Heart right ventricle (tissue), 16 donors: ENCODE data around the gene ANKFY1. TPM values are rescaled to one million over a fixed set of nuclear protein-coding genes. Genes with fewer than 3 reads are reported as not detected.

ENCODE experiments used
- ATAC-seq, 8 donors: fragments of 200-7000 bp; cut with Tn5 transposase; one replicate each; pipeline ENCODE4 v1.9.1; 2020; ENCODE audit warnings: mild to moderate bottlenecking in 8 of 8, moderate library complexity in 8 of 8, moderate number of reproducible peaks in 1 of 8
- DNase-seq, 2 donors: peaks; one replicate each; pipeline ENCODE4 v3.0.0-alpha.2; 2020
- H3K27ac ChIP-seq, 10 donors: fragments of 200-600 bp; sonication (generic) in 2 of 10; one replicate each; pipeline versions ENCODE4 v1.5.0 to v1.8.0; 2020 to 2022; ENCODE audit warnings: mild to moderate bottlenecking in 3 of 10
- H3K27me3 ChIP-seq, 7 donors: fragments of 200-600 bp; one replicate each; pipeline ENCODE4 v1.8.0; 2021 to 2022; ENCODE audit warnings: mild to moderate bottlenecking in 2 of 7
- H3K36me3 ChIP-seq, 9 donors: fragments of 200-600 bp; sonication (generic) in 1 of 9; one replicate each; pipeline versions ENCODE4 v1.5.0 to v1.8.0; 2020 to 2022; ENCODE audit warnings: mild to moderate bottlenecking in 2 of 9
- H3K4me1 ChIP-seq, 9 donors: fragments of 200-600 bp; sonication (generic) in 1 of 9; one replicate each; pipeline versions ENCODE4 v1.5.0 to v1.8.0; 2020 to 2022; ENCODE audit warnings: mild to moderate bottlenecking in 4 of 9
- H3K4me3 ChIP-seq, 10 donors: fragments of 200-600 bp; sonication (generic) in 2 of 10; one replicate each; pipeline versions ENCODE4 v1.5.0 to v1.8.0; 2020 to 2022; ENCODE audit warnings: mild to moderate bottlenecking in 7 of 10, moderate library complexity in 2 of 10
- H3K9me3 ChIP-seq, 11 donors: fragments of 200-600 bp in 10 of 11; sonication (generic) in 2 of 11; one replicate each; pipeline versions ENCODE4 v1.5.0 to v1.8.0; 2013 to 2022; ENCODE audit warnings: mild to moderate bottlenecking in 2 of 11, control low read depth in 1 of 11, moderate library complexity in 1 of 11
- CTCF ChIP-seq, 9 donors: fragments of 200-600 bp; sonication (generic) in 2 of 9; IDR thresholded peaks; one replicate each; pipeline versions ENCODE4 v1.5.0 to v1.8.0; 2021 to 2022; ENCODE audit warnings: antibody characterized with exemption in 9 of 9, mild to moderate bottlenecking in 5 of 9, moderate library complexity in 1 of 9
- WGBS, 2 donors: extraction: QIAGEN DNeasy Blood & Tissue Kit; methylation state at CpG; one replicate each; pipeline ENCODE4 v1.1.7; 2013; ENCODE audit warnings: inconsistent platforms in 1 of 2; 5-methylcytosine and 5-hydroxymethylcytosine counted together
- intact Hi-C, 10 donors: fragments of 100-400 bp; cut with DNase I; formaldehyde crosslinking; loops; one replicate each; pipeline versions ENCODE4 v1.11.1 to v1.14.2; 2022
- polyA plus RNA-seq, 2 donors: library from polyadenylated mRNA; stranded (reverse); fragments of 200-250 nt; gene quantifications; one replicate each; pipeline ENCODE4 v1.2.3, GENCODE V29; 2013
- total RNA-seq, 10 donors: library from RNA; stranded (reverse); fragmentation: NEBNext Ultra II Directional in 3 of 10; extraction: Animal tissue kit (Norgen Biotek cat#: 25700) in 3 of 10; gene quantifications; one replicate each; pipeline versions ENCODE4 v1.2.1 to v1.2.4, GENCODE V29; 2021 to 2023
- donor health status: Arrhythmogenic right ventricular cardiomyopathy.
- donor health status: ischemic (EF 13 %, LVEDD 7.1; RV severe dilation, severe dysfunction).
- donor health status: healthy with polysubstance abuse.
- donor health status: DM: no; HTN: yes; CAD: no.
- donor health status: DM: no; HTN: no; CAD: no.
- donor health status: ischemic (EF 25% LVEDD 6.9; RV normal size, moderate dysfunction).
- donor health status: ischemic (EF 25% LVEDD 5.7; RV mildly dilated, moderate dysfunction).
- donor health status: healthy.
- donor health status: DM: yes; HTN: yes; CAD: no.
- donor health status: Ischemic cardiomyopathy.
- donor health status: ischemic (EF 35%, LVEDD 5.7; RV mildly dilated, moderate dysfunction).
- donor health status: nonischemic (EF 11% LVEDD 7.7; RV severe dilation, severe dysfunction).
- donor health status: DM: yes; HTN: yes; CAD: no.
- donor health status: PGD.
- donor health status: ischemic (EF 29% LVEDD 5.4; RV normal size, mild dysfunction).
- donor health status: nonischemic (EF 23%, LVEDD 6.1; RV moderate dilation, normal function).

ANKFY1 gene
- total and polyA plus RNA-seq, 12 donors = 8.6 to 34.4 (median 24.0) TPM

DNA sequence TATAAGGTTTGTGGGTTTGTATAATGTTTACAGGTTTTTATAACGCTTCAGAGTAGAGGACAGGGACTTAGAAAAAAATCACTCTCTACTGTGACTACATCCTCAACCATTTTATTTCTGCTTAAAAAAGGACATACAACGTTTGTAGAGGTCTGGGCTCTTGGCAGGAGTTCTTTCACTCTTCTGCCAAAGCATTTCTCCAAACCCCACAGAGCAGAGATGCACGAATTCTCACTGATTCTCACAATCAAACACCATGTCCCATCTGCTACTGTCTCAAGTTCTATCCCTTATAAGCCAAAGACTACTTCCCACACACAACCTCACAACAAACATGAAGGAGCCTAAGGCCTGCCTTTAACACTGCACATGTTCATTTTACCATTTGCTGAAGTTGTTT lies 7.0 kb upstream of the ANKFY1 start:
- no peak for TF ChIP-seq CTCF (IDR thresholded peaks at IDR 0.05)
- Histone ChIP-seq H3K4me1 (peaks cover 0 to 55% (median 18%) of the 10 kb centered on the region in 9 donors), H3K27me3 (no peaks in the 10 kb centered on the region), H3K36me3 (peaks cover 0 to 44% (median 0%) of the 10 kb centered on the region in 9 donors), H3K4me3 (no peak overlapping the region), H3K27ac (peak overlapping the region in 9 of 10 donors; percentile 41 to 73 (median 57)), H3K9me3 (no peaks in the 10 kb centered on the region)
- intact Hi-C loops = loop anchor here in 1 of 10 donors (5.0 kb wide), 1 partner anchor 38 kb away; no protein-coding TSS in a partner anchor
- DNase-seq (no peak), ATAC-seq (peak in 2 of 8 donors; percentile 16 to 32)
- 18 to 40% methylated on average over 3 of the region's 3 CpGs for WGBS, 2 donors

GRCh38 chr17:4269915-4270314 lies 6.1 kb upstream of the ANKFY1 start:
- H3K36me3 ChIP-seq = peaks cover 0 to 42% (median 0%) of the 10 kb centered on the region in 9 donors
- intact Hi-C loops = loop anchor here in 3 of 10 donors (5.0 to 10.0 kb wide), 3 partner anchors 32 to 55 kb away; no protein-coding TSS in a partner anchor
- no peak for DNase-seq
- ATAC-seq = peak in 7 of 8 donors; percentile 26 to 57 (median 49)
- no peak overlapping the region for H3K4me3 ChIP-seq
- peaks cover 0 to 52% (median 18%) of the 10 kb centered on the region in 9 donors for H3K4me1 ChIP-seq
- no peaks in the 10 kb centered on the region for H3K27me3 ChIP-seq
- no peaks in the 10 kb centered on the region for H3K9me3 ChIP-seq
- peak overlapping the region in 9 of 10 donors; percentile 22 to 73 (median 57) for H3K27ac ChIP-seq
- 51 to 66% methylated on average over 4 of the region's 4 CpGs for WGBS, 2 donors
- TF ChIP-seq CTCF (IDR thresholded peaks at IDR 0.05) = no peak

DNA sequence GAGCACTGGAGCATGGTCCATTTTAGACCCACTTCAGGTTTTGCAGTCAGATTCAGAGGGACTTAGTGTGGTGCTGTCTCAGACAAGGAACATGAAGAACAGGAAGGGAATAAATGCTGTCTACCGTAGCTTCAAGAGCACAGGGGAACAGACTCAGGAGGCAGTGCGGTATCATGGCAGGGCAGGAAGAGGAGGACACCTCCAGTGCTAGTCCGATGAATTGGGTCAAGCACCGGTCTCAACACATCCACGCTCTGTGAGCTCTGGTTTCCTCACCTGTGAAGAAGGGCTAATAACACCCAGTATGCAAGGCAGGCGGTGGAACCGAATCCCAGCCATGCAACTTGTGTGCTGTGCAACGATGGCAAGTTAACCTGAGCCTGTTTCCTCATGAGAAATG lies 3.6 kb upstream of the ANKFY1 start:
- H3K9me3 ChIP-seq = no peaks in the 10 kb centered on the region
- H3K36me3 ChIP-seq = peaks cover 0 to 35% (median 0%) of the 10 kb centered on the region in 9 donors
- no peak overlapping the region for H3K4me3 ChIP-seq
- H3K27ac ChIP-seq = no peak overlapping the region
- 88 to 98% methylated on average over 8 of the region's 8 CpGs for WGBS, 2 donors
- DNase-seq (no peak), ATAC-seq (no peak)
- H3K4me1 ChIP-seq = peaks cover 8 to 51% (median 24%) of the 10 kb centered on the region in 9 donors
- intact Hi-C loops = loop anchor here in 2 of 10 donors (5.0 to 10.0 kb wide), 2 partner anchors 35 to 53 kb away; no protein-coding TSS in a partner anchor
- no peak for TF ChIP-seq CTCF (IDR thresholded peaks at IDR 0.05)
- H3K27me3 ChIP-seq = no peaks in the 10 kb centered on the region

DNA sequence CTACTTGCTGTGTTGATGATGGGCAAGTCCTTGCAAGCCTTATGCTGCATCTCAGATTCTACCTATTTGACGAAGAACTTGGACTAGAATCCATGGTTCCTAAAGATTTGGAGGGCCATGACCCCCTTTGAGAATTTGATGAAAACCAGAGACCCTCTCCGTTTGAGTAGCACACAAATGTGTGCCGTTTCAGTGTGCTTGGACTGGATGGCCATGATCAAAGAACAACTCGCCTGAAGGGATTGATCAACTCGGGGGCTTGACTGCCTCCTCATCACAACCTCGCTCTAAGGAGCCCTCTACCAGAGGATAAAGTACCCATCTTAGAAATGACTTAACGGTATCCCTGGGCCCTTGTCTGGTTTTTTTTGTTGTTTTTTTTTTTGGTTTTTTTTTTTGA lies 2.8 kb upstream of the ANKFY1 start:
- 74 to 79% methylated on average over 7 of the region's 7 CpGs for WGBS, 2 donors
- no peaks in the 10 kb centered on the region for H3K27me3 ChIP-seq
- TF ChIP-seq CTCF (IDR thresholded peaks at IDR 0.05) = no peak
- no peak for ATAC-seq
- intact Hi-C loops = loop anchor here in 2 of 10 donors (5.0 to 10.0 kb wide), 2 partner anchors 36 to 52 kb away; no protein-coding TSS in a partner anchor
- no peak overlapping the region for H3K27ac ChIP-seq
- H3K36me3 ChIP-seq = peaks cover 0 to 31% (median 0%) of the 10 kb centered on the region in 9 donors
- H3K4me1 ChIP-seq = peaks cover 8 to 52% (median 27%) of the 10 kb centered on the region in 9 donors
- no peaks in the 10 kb centered on the region for H3K9me3 ChIP-seq
- H3K4me3 ChIP-seq = no peak overlapping the region
- DNase-seq = no peak
